ES-I3 (cell line): ENCODE measurements around the gene E2F8.

ENCODE experiments used
- H3K36me3 ChIP-seq: 2 replicates; pipeline ENCODE4 v1.6.1; 2013; ENCODE audit warnings: mild to moderate bottlenecking, low read length, control low read depth, moderate library complexity; ENCODE audit not compliant: insufficient read depth
- H3K4me1 ChIP-seq: 2 replicates; pipeline ENCODE4 v1.6.1; 2013; ENCODE audit warnings: mild to moderate bottlenecking, control low read depth, low read length; ENCODE audit not compliant: insufficient read depth
- H3K9ac ChIP-seq: 2 replicates; pipeline ENCODE4 v1.6.1; 2013; ENCODE audit warnings: low read depth, mild to moderate bottlenecking, low read length, moderate library complexity
- H3K9me3 ChIP-seq: 2 replicates; pipeline ENCODE4 v1.6.1; 2013; ENCODE audit warnings: mild to moderate bottlenecking, low read length, moderate library complexity; ENCODE audit not compliant: control insufficient read depth, insufficient read depth

E2F8 gene

GRCh38 chr11:19194620-19195308, 46.0 kb downstream of the E2F8 start:
- no peaks in the 10 kb centered on the region for H3K4me1 ChIP-seq
- no peaks in the 10 kb centered on the region for H3K36me3 ChIP-seq
- no peak overlapping the region for H3K9ac ChIP-seq
- H3K9me3 ChIP-seq = no peaks in the 10 kb centered on the region

- H3K9me3 ChIP-seq = no peaks in the 10 kb centered on the region
- no peaks in the 10 kb centered on the region for H3K4me1 ChIP-seq
- H3K9ac ChIP-seq = no peak overlapping the region
- H3K36me3 ChIP-seq = no peaks in the 10 kb centered on the region
These were observed 46.8 kb downstream of the E2F8 start for GRCh38 chr11:19193916-19194315.

GRCh38 chr11:19191530-19192169, 49.1 kb downstream of the E2F8 start:
- Histone ChIP-seq H3K9me3 (no peaks in the 10 kb centered on the region), H3K9ac (no peak overlapping the region), H3K4me1 (no peaks in the 10 kb centered on the region), H3K36me3 (no peaks in the 10 kb centered on the region)

GRCh38 chr11:19187833-19188258, 52.9 kb downstream of the E2F8 start:
- H3K4me1 ChIP-seq = no peaks in the 10 kb centered on the region
- H3K9ac ChIP-seq = no peak overlapping the region
- H3K36me3 ChIP-seq = no peaks in the 10 kb centered on the region
- H3K9me3 ChIP-seq = no peaks in the 10 kb centered on the region

GRCh38 chr11:19187114-19187832, 53.5 kb downstream of the E2F8 start:
- H3K9me3 ChIP-seq = no peaks in the 10 kb centered on the region
- no peaks in the 10 kb centered on the region for H3K36me3 ChIP-seq
- H3K9ac ChIP-seq = no peak overlapping the region
- no peaks in the 10 kb centered on the region for H3K4me1 ChIP-seq

GRCh38 chr11:19185516-19186052, 55.2 kb downstream of the E2F8 start:
- Histone ChIP-seq H3K36me3 (no peaks in the 10 kb centered on the region), H3K9me3 (no peaks in the 10 kb centered on the region), H3K4me1 (no peaks in the 10 kb centered on the region), H3K9ac (no peak overlapping the region)

GRCh38 chr11:19185036-19185435, 55.7 kb downstream of the E2F8 start:
- H3K36me3 ChIP-seq = no peaks in the 10 kb centered on the region
- H3K9ac ChIP-seq = no peak overlapping the region
- H3K9me3 ChIP-seq = no peaks in the 10 kb centered on the region
- no peaks in the 10 kb centered on the region for H3K4me1 ChIP-seq

- H3K36me3 ChIP-seq = no peaks in the 10 kb centered on the region
- no peak overlapping the region for H3K9ac ChIP-seq
- no peaks in the 10 kb centered on the region for H3K9me3 ChIP-seq
- H3K4me1 ChIP-seq = no peaks in the 10 kb centered on the region
These were observed 57.1 kb downstream of the E2F8 start for GRCh38 chr11:19183646-19184045.

GRCh38 chr11:19181531-19182261, 59.0 kb downstream of the E2F8 start:
- Histone ChIP-seq H3K9me3 (no peaks in the 10 kb centered on the region), H3K36me3 (0 out of 2 replicates have a peak, but pooled peaks cover 2% of the 10 kb centered on the region), H3K4me1 (no peaks in the 10 kb centered on the region), H3K9ac (no peak overlapping the region)

GRCh38 chr11:19176629-19177186, 64.0 kb downstream of the E2F8 start:
- Histone ChIP-seq H3K9me3 (no peaks in the 10 kb centered on the region), H3K4me1 (no peaks in the 10 kb centered on the region), H3K9ac (no peak overlapping the region), H3K36me3 (0 out of 2 replicates have a peak, but pooled peaks cover 4% of the 10 kb centered on the region)
